Stimulated activated CD8-positive, alpha-beta memory T cell treated with anti-CD3 and anti-CD28 coated beads, Interleukin-2, amount 100 ng/mL, for 48 hours (primary cell): ENCODE results near the gene ZNF735.
A peak's percentile ranks its signal among the peaks of the same experiment; 100 is the strongest.
"Not testable (repeated sequence)": the region's sequence is repeated elsewhere in the genome, so short reads cannot be mapped to it uniquely, and the experiment has no call there.

Experiments used
- DNase-seq, 2 donors: peaks; one replicate each; pipeline ENCODE4 v3.0.0-alpha.2; 2020; ENCODE audit warnings: low read depth in 2 of 2

ZNF735 gene

DNA sequence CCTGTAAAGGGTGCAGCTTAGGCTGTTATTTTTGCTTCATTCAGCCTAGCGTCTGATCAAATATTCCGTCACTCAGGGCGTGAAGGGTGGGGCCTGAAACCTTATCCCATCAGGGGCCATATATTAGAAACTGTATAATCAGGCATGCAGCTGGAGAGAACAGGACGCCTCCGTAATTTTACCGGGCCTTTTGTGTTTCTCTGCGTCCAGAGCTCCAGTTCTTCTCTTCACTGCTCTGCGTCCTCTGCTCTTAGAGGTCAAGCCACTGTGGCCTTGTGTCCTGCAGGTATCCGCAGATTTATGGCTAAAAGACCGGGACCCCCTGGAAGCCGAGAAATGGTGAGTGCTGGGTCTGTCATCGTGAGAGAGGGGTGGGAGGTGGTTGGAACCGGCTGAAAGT is at the start of gene ZNF735:
TSS of gene ZNF735 (plus strand) at position 301 of the 400 bp plus-strand sequence. CDS start at position 301, 0 bp downstream.
- no peak for DNase-seq

DNA sequence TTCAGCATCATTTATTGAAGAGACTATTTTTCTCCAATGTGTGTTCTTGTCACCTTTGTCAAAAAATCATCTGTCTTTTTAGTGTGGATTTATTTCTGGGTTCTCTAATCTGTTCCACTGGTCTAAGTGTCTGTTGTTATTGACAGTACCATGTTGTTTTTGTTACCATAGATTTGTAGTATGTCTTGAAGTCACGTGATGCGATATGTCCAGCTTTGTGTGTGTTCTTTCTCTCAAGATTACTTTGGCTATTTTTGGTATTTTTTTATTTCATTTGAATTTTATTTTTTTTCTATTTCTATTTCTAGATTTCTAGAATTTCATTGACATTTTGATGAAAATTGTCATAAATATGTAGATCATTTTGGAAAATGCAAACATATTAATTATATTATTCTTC is 36.0 kb upstream of the ZNF735 start:
- not testable (repeated sequence) for DNase-seq

DNA sequence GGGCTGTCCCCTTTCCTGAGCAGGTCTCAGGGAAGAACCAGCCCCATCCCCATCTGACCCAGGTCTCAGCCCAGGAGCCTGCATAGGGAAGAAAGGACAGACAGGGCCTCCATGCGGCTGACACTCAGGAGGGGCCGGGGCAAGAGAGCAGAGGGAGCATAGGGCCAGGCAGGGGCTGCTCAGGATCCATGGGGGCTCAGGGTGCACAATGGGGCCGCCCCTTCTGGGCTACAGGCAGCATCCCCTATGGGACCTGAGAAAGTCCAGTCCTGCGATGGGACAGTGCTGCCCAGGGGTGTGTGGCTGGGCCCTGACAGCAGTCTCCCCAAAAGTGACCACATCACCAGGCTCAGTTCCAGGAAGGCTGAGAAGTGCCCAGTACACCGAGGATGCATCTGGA is 32.7 kb upstream of the ZNF735 start:
- DNase-seq = no peak

DNA sequence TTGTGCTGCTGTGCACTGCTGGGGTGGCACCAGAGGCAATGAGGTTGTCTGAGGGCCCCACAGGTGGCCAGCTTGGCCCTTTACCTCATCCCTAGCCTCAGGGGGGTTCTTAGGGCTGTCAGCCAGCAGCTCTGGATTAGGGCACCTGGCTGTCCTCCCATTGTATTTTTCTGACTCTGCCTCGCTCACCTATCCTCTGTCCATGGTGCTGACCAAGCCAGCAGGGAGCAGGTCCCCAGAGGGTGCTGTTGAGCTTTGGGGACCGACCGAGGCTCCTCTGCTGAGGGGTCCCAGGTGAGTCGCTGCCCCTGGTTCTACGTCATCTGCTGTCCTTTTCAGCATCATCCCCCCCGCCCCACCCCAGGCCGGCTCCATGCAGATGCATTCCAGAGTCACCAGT is 32.1 kb upstream of the ZNF735 start:
- DNase-seq = no peak

DNA sequence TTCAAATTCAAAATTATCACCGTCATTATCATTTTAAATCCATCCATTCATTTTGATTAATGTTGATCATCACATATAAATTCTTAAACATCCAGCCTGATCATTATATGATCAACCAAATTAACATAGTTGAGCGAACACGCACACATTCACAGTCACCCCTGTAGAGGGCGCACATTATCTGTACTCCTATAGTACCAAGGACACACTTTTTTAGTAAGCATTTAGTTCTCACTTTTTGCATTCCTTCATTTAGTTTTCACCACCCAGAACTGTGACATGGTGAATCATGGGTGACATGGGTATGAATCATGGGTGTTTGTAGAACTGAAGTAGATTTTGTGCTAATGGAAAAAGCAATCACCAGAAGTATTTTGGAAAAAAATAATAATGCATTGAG is 26.0 kb upstream of the ZNF735 start:
- no peak for DNase-seq

DNA sequence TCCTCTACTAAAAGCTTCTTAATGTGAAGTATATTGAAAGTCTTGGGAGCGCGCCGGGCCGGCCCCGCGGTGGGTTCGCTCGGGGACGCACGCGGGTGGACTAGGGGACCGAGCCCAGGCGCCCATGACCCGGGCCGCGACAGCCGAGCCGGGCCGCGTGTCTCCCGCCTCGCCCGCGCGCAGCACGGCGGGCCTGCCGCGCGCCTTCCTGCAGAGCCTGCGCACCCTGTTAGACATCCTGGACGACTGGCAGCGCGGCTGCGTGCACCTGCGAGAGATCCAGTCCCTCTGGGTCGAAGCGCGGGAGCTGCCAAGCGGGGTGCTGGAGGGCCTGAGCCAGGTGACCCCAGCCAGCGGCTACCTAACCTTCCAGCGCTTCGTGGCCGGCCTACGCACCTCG is 25.4 kb upstream of the ZNF735 start:
- no peak for DNase-seq

DNA sequence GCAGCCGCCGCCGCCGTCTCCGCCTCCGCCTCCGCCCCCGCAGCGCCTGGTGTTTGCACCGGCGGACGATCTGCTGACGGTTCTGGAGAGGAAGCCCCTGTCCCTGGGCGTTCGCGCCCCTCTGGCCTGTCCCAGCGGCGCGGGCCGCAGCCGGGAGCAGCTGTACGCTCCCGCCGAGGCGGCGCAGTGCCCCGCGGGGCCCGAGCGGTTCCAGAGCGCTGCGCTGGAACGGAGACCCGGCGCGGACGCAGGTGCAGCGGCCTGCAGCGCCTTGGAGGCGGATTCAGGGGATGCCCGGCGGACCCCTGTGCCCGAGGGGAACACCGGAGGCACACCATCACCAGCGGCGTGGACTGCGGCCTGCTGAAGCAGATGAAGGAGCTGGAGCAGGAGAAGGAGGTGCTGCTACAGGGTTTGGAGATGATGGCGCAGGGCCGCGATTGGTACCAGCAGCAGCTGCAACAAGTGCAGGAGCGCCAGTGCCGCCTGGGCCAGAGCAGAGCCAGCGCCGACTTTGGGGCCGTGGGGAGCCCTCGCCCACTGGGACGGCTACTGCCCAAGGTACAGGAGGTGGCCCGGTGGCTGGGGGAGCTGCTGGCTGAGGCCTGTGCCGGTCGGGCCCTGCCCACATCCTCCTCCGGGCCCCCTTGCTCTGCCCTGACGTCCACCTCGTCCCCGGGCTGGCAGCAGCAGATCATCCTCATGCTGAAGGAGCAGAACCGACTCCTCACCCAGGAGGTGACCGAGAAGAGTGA is 24.8 kb upstream of the ZNF735 start:
- DNase-seq = no peak

DNA sequence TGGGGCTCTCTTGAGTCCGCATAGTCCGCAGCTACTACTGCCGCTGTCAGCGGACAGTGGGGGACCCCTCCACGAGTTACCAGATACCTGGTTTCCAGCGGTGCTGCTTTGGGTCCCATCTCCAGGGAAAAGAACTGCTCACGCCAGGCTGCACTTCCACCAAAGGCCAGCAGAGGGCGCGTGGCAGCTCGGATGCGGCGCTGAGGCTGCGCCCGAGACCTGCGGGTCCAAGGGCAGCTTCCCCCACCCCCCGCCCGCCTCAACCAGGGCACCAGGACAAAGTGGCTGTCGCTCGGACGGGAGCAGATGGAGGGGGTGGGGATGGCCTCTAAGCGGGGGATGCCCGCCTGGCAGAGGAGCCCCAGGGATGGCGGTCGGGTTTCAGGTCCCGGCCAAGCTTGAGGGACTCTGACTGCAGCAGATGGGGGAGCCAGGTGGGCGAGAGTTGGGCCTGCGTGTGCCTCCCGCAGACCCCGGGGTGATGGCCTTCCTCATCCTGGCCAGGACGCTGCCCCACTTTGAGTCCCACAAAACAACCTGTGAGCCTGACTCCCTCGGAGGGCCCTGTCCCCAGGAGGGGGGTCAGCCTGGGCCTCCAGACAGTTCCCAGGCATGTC is 23.8 kb upstream of the ZNF735 start:
- DNase-seq = peak in 1 of 2 donors; percentile 32

DNA sequence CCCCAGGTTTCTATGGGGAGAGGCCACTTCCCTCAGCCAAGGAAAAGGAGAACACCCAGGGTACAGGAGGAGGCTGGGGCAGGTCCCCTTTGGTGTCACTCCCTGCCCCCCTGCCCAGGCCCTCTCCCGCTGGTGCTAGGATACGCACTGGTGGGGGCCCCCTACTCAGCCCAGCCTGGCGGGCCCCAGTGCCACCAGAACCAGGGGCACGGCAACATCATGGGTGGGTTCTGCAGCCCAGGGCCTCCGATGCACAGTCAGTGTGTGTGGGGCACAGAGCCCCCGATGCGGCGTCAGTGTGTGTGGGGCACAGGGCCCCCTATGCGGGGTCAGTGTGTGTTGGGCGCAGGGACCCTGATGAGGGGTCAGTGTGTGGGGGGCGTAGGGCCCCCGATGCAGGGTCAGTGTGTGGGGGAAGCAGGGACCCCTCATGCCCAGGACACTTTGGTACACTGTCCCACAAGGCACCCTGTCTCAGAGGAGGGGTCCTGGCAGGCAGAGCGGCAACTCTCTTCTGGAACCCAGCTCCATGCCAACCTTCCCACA is 23.1 kb upstream of the ZNF735 start:
- DNase-seq = no peak

DNA sequence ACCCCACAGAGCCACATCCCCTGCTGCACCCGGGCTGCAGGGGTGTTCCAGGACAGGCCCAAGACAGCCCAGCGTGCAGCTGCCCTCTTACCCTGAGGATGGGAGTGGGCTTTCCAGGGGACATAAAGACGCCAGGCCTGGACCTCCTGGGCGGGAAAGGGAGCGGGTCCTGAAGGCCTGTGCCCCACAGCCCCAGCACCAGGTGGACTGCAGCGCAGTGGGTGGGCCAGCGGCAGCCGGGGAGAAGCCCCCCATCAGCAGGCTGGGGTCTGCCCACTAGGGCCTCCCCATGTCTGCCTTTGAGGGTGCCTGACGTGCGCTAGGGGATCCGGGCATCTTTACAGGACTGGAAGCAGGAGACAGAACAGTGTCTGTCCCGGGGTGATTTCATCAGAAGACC is 22.6 kb upstream of the ZNF735 start:
- DNase-seq = no peak

DNA sequence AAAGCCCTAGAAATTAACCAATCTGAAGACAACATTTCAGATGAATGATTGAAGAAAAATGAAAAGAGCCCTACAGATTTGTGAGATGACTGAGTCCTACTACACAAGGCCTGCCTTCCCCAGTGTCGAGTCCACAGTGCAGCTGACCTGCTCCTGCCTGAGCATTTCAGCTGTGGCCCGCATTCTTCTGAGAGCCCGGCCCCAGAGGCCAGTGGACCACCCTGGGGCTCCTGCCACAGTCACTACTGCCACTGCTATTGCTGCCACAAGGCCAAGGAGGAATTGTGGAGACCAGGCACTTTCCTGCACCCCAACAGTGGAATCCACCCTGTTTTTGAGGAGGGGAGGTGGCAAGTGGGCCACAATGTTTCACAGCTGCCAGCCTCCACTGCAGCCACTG is 19.6 kb upstream of the ZNF735 start:
- no peak for DNase-seq

DNA sequence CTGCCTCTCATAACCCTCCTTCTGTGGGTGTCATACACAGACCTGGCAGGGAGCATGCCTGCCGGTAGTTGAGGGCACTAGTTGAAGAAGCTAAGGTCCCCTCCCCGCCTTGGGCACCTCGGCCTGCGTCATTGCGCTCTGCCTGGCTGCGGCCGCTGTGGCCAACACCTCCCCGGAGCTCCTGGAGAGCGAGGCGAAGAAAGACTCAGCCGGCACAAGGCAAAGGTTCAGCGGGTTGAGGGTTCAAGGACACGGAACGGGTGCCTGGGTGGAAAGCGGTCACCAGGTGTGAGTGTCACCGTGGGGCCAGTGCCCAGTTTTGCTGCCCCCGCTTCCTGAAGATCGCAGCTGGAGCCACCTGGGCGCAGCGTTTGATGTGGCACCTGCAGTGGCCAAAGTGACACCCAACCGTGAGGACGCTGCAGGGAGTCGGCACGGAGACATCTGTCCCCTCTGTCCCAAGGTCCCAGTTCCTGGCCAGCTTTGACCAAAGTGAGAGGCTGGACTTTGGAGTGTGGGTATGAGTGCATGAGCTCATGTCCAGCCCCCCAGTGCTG is 14.8 kb upstream of the ZNF735 start:
- no peak for DNase-seq

DNA sequence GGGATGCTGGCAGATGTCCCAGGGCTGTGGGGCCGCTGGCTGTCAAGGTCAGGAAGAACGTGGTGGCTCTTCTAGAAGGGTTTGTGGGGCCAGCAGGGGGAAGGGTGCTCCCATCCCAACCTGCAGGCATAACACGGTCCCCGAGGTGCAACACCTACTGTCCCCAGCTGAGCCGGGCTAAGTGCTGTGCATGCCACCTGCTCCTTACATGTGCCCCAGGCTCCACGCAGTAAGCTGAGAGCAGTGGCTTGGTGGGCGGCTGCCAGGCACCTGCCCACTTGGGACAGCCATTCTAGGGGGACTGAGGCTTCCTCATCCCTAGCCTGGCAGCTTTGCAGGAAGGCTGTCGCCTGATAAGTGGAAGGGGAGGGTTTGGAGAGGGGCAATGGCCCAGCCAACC is 14.2 kb upstream of the ZNF735 start:
- DNase-seq = no peak

DNA sequence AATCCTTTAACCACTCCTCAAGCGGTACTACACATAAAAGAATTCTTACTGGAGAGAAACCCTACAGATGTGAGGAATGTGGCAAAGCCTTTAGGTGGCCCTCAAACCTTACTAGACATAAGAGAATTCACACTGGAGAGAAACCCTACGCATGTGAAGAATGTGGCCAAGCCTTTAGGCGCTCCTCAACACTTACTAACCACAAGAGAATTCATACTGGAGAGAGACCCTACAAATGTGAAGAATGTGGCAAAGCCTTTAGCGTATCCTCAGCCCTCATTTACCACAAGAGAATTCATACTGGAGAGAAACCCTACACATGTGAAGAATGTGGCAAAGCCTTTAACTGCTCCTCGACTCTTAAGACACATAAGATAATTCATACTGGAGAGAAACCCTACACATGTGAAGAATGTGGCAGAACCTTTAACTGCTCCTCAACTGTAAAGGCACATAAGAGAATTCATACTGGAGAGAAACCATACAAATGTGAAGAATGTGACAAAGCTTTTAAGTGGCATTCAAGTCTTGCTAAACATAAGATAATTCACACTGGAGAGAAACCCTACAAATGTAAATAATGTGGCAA is 12.8 kb downstream of the ZNF735 start:
- not testable (repeated sequence) for DNase-seq

DNA sequence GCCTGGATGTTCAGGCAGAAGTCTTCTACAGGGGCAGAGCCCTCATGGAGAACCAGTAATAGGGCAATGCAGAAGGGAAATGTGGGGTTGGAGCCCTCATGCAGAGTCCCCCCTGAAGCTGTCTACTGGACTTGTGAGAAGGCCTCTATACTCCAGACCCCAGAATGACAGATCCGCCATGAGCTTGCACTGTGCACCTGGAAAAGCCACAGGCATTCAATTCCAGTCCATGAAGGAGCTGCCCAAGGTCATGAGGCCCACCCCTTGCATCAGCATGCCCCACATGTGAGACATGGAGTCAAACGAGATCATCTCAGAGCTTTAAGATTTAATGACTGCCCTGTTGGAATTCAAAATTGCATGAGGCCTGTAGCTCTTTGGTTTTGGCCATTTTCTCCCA is 16.4 kb downstream of the ZNF735 start:
- no peak for DNase-seq

DNA sequence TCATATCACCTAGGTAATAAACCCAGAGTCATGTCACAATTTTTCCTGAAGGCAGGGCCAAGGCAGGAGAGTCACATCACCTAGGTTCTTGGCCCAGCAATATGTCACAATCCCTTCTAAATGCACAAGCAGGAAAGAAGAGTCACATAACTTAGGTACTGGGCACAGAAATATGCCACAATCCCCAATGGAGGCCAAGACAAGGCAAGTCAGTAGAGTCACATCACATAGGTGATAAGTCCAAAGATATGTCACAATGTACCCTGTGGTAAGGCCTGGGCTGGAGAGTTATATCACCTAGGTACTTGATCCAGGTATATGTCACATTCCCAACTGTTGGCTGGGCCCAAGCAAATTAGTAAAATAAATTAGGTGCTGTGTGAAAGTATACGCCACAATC is 21.2 kb downstream of the ZNF735 start, which contains the start of gene ZNF679:
TSS of gene ZNF679 (plus strand) at position 301 of the 400 bp plus-strand sequence. CDS start 20,644 bp downstream, outside the sequence.
- DNase-seq = not testable (repeated sequence)

DNA sequence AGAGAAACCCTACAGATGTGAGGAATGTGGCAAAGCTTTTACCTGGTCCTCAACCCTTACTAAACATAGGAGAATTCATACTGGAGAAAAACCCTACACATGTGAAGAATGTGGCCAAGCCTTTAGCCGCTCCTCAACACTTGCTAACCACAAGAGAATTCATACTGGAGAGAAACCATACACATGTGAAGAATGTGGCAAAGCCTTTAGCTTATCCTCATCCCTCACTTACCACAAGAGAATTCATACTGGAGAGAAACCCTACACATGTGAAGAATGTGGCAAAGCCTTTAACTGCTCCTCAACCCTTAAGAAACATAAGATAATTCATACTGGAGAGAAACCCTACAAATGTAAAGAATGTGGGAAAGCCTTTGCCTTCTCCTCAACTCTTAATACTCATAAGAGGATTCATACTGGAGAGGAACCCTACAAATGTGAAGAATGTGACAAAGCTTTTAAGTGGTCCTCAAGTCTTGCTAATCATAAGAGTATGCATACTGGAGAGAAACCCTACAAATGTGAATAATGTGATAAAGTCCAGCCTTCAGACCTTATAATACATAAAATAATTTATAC is 59.4 kb downstream of the ZNF735 start:
- no peak for DNase-seq
